Activated CD4-positive, alpha-beta T cell treated with anti-CD3 and anti-CD28 coated beads, Interleukin-2, Interleukin-6, amounts not matched to agents 100 ng/mL and 50 ng/mL, durations not matched to agents 16 hours and 8 hours (primary cell): Measurements from ENCODE around the gene SEC14L5.

Experiments
- DNase-seq: peaks from one replicate; pipeline ENCODE4 v3.0.0-alpha.2; 2020

The SEC14L5 gene

GRCh38 chr16:4987580-4988374, 29.6 kb downstream of the SEC14L5 start:
- no peak for DNase-seq

- DNase-seq, result no peak
Measured at GRCh38 chr16:4988647-4989046, 30.5 kb downstream of the SEC14L5 start.

- no peak for DNase-seq
Measured at GRCh38 chr16:4989391-4990006, 31.4 kb downstream of the SEC14L5 start.

GRCh38 chr16:4990415-4990814, 32.3 kb downstream of the SEC14L5 start:
- DNase-seq, result no peak

- DNase-seq, result no peak
Measured at GRCh38 chr16:4991754-4992153, 33.6 kb downstream of the SEC14L5 start.

GRCh38 chr16:4994719-4995434, 36.7 kb downstream of the SEC14L5 start:
- DNase-seq, result no peak

GRCh38 chr16:5000573-5001001, 42.5 kb downstream of the SEC14L5 start:
- no peak for DNase-seq

- no peak for DNase-seq
Measured at GRCh38 chr16:5001571-5001970, 43.4 kb downstream of the SEC14L5 start.

- DNase-seq, result no peak
Measured at GRCh38 chr16:5001986-5002385, 43.9 kb downstream of the SEC14L5 start.

GRCh38 chr16:5002699-5003143, 44.6 kb downstream of the SEC14L5 start:
- no peak for DNase-seq

- DNase-seq, result no peak
Measured at GRCh38 chr16:5003211-5003610, 45.1 kb downstream of the SEC14L5 start.

GRCh38 chr16:5003828-5004227, 45.7 kb downstream of the SEC14L5 start:
- no peak for DNase-seq

- no peak for DNase-seq
Measured at GRCh38 chr16:5004311-5004710, 46.2 kb downstream of the SEC14L5 start.

- no peak for DNase-seq
Measured at GRCh38 chr16:5005916-5006315, 47.8 kb downstream of the SEC14L5 start.

- DNase-seq, result no peak
Measured at GRCh38 chr16:5006348-5007193, 48.4 kb downstream of the SEC14L5 start.

GRCh38 chr16:5007256-5007655, 49.1 kb downstream of the SEC14L5 start:
- no peak for DNase-seq

- DNase-seq, result no peak
Measured at GRCh38 chr16:5008311-5008731, 50.2 kb downstream of the SEC14L5 start.

- no peak for DNase-seq
Measured at GRCh38 chr16:5010576-5011329, 52.6 kb downstream of the SEC14L5 start.

GRCh38 chr16:5011637-5012036, 53.5 kb downstream of the SEC14L5 start:
- DNase-seq, result no peak

GRCh38 chr16:5012887-5013286, 54.8 kb downstream of the SEC14L5 start:
- no peak for DNase-seq

- no peak for DNase-seq
Measured at GRCh38 chr16:5015351-5015750, 57.2 kb downstream of the SEC14L5 start.

GRCh38 chr16:5015887-5016286, 57.8 kb downstream of the SEC14L5 start:
- DNase-seq, result no peak
